NCI-H187 (cell line): Measurements from ENCODE around the gene ANGPT4.

ENCODE experiments used
- DNase-seq, 2 experiments: peaks; one replicate each; lab custom pipeline; 2025; lab: John Stamatoyannopoulos, UW

ANGPT4 gene

GRCh38 chr20:940926-941325, 24.8 kb upstream of the ANGPT4 start:
- DNase-seq = no peak

GRCh38 chr20:939606-940005, 23.5 kb upstream of the ANGPT4 start:
- DNase-seq = no peak

GRCh38 chr20:934186-934840, 18.2 kb upstream of the ANGPT4 start:
- DNase-seq = no peak

GRCh38 chr20:933029-933428, 16.9 kb upstream of the ANGPT4 start:
- DNase-seq = no peak

- no peak for DNase-seq
These were observed 15.3 kb upstream of the ANGPT4 start for GRCh38 chr20:931401-931800.

- DNase-seq = no peak
These were observed 10.5 kb upstream of the ANGPT4 start for GRCh38 chr20:926670-927069.

- DNase-seq = no peak
These were observed 9.4 kb upstream of the ANGPT4 start for GRCh38 chr20:925516-925915.

- no peak for DNase-seq
These were observed 8.5 kb upstream of the ANGPT4 start for GRCh38 chr20:924639-925038.

GRCh38 chr20:922781-923180, 6.6 kb upstream of the ANGPT4 start:
- DNase-seq = no peak

GRCh38 chr20:921068-921467, 4.9 kb upstream of the ANGPT4 start:
- no peak for DNase-seq

GRCh38 chr20:920311-920710, 4.2 kb upstream of the ANGPT4 start:
- DNase-seq = no peak

- DNase-seq = no peak
These were observed 3.4 kb upstream of the ANGPT4 start for GRCh38 chr20:919491-919916.

GRCh38 chr20:917416-917815, 1.3 kb upstream of the ANGPT4 start:
- DNase-seq = no peak

- DNase-seq = no peak
These were observed 691 bp upstream of the ANGPT4 start for GRCh38 chr20:916825-917224.

- DNase-seq = no peak
These were observed 1.2 kb downstream of the ANGPT4 start for GRCh38 chr20:914727-915498.

- no peak for DNase-seq
These were observed 2.8 kb downstream of the ANGPT4 start for GRCh38 chr20:913306-913849.

- no peak for DNase-seq
These were observed 4.1 kb downstream of the ANGPT4 start for GRCh38 chr20:911882-912600.

- no peak for DNase-seq
These were observed 5.0 kb downstream of the ANGPT4 start for GRCh38 chr20:910870-911770.

- DNase-seq = no peak
These were observed 5.8 kb downstream of the ANGPT4 start for GRCh38 chr20:910132-910869.

GRCh38 chr20:909641-910040, 6.5 kb downstream of the ANGPT4 start:
- no peak for DNase-seq

GRCh38 chr20:906703-907270, 9.3 kb downstream of the ANGPT4 start:
- no peak for DNase-seq
